Activated CD8-positive, alpha-beta memory T cell treated with anti-CD3 and anti-CD28 coated beads for 4 hours (primary cell): Measurements from ENCODE around the gene NUFIP2.
"Not testable (repeated sequence)": the region's sequence is repeated elsewhere in the genome, so short reads cannot be mapped to it uniquely, and the experiment has no call there.

ENCODE experiments used
- DNase-seq, 2 donors: peaks; one replicate each; pipeline ENCODE4 v3.0.0-alpha.2; 2020; ENCODE audit warnings: low read depth in 2 of 2

Gene NUFIP2

GRCh38 chr17:29293890-29294579 lies at the start of gene NUFIP2:
TSS of gene NUFIP2 (minus strand) at chr17:29294148. CDS start at chr17:29294059, 89 bp downstream.
- DNase-seq: peak; percentile 95 to 96

- DNase-seq: no peak
These were observed 48.3 kb upstream of the NUFIP2 start for GRCh38 chr17:29342158-29342765.

- DNase-seq: no peak
These were observed 47.8 kb upstream of the NUFIP2 start for GRCh38 chr17:29341726-29342125.

- not testable (repeated sequence) for DNase-seq
These were observed 45.1 kb upstream of the NUFIP2 start for GRCh38 chr17:29339016-29339415.

- no peak for DNase-seq
These were observed 37.7 kb upstream of the NUFIP2 start for GRCh38 chr17:29331708-29332085.

- no peak for DNase-seq
These were observed 37.2 kb upstream of the NUFIP2 start for GRCh38 chr17:29331075-29331707.

- no peak for DNase-seq
These were observed 33.5 kb upstream of the NUFIP2 start for GRCh38 chr17:29327412-29327811.

- DNase-seq: no peak
These were observed 32.3 kb upstream of the NUFIP2 start for GRCh38 chr17:29326023-29326813.

GRCh38 chr17:29322363-29322762 lies 28.4 kb upstream of the NUFIP2 start:
- no peak for DNase-seq

- no peak for DNase-seq
These were observed 9.4 kb upstream of the NUFIP2 start for GRCh38 chr17:29303386-29303785.

GRCh38 chr17:29299031-29299430 lies 5.1 kb upstream of the NUFIP2 start:
- DNase-seq: no peak

GRCh38 chr17:29295420-29295819 lies 1.5 kb upstream of the NUFIP2 start:
- no peak for DNase-seq

GRCh38 chr17:29294580-29294900 lies 592 bp upstream of the NUFIP2 start:
- no peak for DNase-seq

- peak; percentile 33 to 35 for DNase-seq
These were observed 707 bp downstream of the NUFIP2 start for GRCh38 chr17:29292992-29293889.

- peak; percentile 30 to 44 for DNase-seq
These were observed 1.6 kb downstream of the NUFIP2 start for GRCh38 chr17:29292071-29292991.

GRCh38 chr17:29291163-29291752 lies 2.7 kb downstream of the NUFIP2 start:
- DNase-seq: no peak

- DNase-seq: no peak
These were observed 4.1 kb downstream of the NUFIP2 start for GRCh38 chr17:29289852-29290251.

- no peak for DNase-seq
These were observed 10.0 kb downstream of the NUFIP2 start for GRCh38 chr17:29283961-29284360.

- no peak for DNase-seq
These were observed 10.5 kb downstream of the NUFIP2 start for GRCh38 chr17:29283496-29283895.
